Left colon (tissue), 2 donors: Measurements from ENCODE around the gene SNRNP40. TPM values are rescaled to one million over a fixed set of nuclear protein-coding genes. Genes with fewer than 3 reads are reported as not detected.

Experiments used
- ATAC-seq: fragments of 200-7000 bp; cut with Tn5 transposase; one replicate; pipeline ENCODE4 v1.9.1; 2020; ENCODE audit warnings: mild to moderate bottlenecking, moderate library complexity
- DNase-seq, 2 donors: peaks; one replicate each; pipeline ENCODE4 v3.0.0-alpha.2; 2020
- intact Hi-C, 2 donors: fragments of 100-400 bp; cut with DNase I in 1 of 2; cut with micrococcal nuclease in 1 of 2; formaldehyde crosslinking; loops; one replicate each; pipeline versions ENCODE4 v1.11.2 to v1.14.0; 2022; cut with DNase I, micrococcal nuclease
- long read RNA-seq: library from polyadenylated mRNA; unstranded; transcript quantifications from one replicate; pipeline ENCODE4 v2.0.0, GENCODE V29; 2021
- total RNA-seq, 2 donors: library from RNA; stranded (reverse); fragmentation: NEBNext Ultra II Directional; extraction: Animal tissue kit (Norgen Biotek cat#: 25700); gene quantifications; one replicate each; pipeline ENCODE4 v1.2.1, GENCODE V29; 2021
- donor health status: DM: no; HTN: no; CAD: no.
- donor health status: DM: yes; HTN: yes; CAD: no.

SNRNP40 gene
- total RNA-seq: 10 to 100 TPM; 22.5 to 31.8 TPM
- long read RNA-seq, transcript SNRNP40-201 (10 exons, 1,597 nt): major isoform, 47 of 49 reads
- long read RNA-seq, partial matches to known transcripts: 0 of 49 reads
- long read RNA-seq, other reads (novel, unspliced or antisense): 2 of 49 reads

DNA sequence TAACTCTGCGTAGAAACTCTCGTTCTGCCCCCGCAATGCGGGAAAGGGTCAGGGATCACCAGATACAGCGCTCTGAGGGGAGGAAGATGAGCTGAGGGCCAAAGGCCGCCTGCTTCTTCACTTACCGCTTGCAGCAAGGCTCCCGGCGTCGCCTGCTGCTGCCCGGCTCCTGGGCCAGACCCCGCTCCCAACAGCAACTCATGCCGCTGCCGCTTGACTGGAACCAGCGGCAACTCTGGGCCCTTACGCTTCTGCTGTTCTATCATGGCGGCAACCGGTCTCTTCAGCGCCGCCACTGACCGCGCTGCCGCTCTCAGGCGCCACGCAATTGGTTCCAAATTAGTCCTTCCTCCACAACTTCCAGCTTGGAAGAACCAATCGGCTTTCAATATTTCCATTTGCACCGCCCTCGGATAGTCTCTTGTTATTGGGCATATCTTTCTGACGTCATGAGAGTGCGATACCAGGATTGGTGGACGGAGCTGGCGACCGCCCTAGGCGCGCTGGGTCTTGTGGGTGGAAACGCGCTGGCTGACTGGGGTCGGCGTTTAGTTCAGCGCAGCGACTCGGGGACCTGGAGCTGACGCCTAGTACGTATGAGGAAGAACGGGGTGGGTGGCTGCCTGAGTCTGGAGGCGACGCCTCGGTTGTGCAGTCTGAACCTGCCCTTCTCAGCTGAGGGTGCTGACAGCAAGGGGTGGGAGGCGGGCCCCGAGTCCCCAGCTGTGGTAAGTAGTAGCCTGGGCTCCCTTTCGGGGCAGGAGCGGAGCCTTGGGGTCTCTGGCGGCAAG lies at the start of gene SNRNP40, which contains the start of gene ZCCHC17:
Gene SNRNP40, minus strand, starts transcription at position 303 of the 791 bp plus-strand sequence. Its CDS starts 37 bp downstream, at position 266.
Gene ZCCHC17, plus strand, starts transcription at position 547 of the 791 bp plus-strand sequence. CDS start 13,067 bp downstream, outside the sequence.
- intact Hi-C loops: no loop called here
- peak; percentile 92 to 96 for DNase-seq
- ATAC-seq: peak; percentile 97

DNA sequence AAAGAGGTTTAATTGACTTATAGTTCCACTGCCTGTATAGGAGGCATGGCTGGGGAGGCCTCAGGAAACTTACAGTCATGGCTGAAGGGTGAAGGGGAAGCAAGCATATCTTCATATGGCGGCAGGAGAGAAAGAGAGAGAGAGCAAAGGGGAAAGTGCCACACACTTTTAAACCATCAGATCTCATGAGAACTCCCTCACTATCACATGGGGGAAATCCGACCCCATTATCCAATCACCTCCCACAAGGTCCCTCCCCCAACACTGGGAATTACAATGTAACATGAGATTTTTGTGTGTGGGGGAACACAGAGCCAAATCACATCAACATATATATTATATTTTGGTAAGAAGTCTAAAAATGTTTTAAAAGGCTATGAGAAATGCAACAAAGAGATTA lies 49.0 kb upstream of the SNRNP40 start:
- DNase-seq: no peak
- intact Hi-C loops: no loop called here
- ATAC-seq: no peak

- intact Hi-C loops: no loop called here
- ATAC-seq (no peak), DNase-seq (no peak)
Measured at GRCh38 chr1:31344503-31344902, 47.9 kb upstream of the SNRNP40 start.

GRCh38 chr1:31336687-31337467 lies 40.3 kb upstream of the SNRNP40 start:
- ATAC-seq (no peak), DNase-seq (no peak)
- intact Hi-C loops: no loop called here

- intact Hi-C loops: no loop called here
- ATAC-seq (peak; percentile 80), DNase-seq (no peak)
Measured at GRCh38 chr1:31335007-31335406, 38.4 kb upstream of the SNRNP40 start.

GRCh38 chr1:31327381-31327780 lies 30.8 kb upstream of the SNRNP40 start:
- intact Hi-C loops: no loop called here
- DNase-seq (no peak), ATAC-seq (no peak)

DNA sequence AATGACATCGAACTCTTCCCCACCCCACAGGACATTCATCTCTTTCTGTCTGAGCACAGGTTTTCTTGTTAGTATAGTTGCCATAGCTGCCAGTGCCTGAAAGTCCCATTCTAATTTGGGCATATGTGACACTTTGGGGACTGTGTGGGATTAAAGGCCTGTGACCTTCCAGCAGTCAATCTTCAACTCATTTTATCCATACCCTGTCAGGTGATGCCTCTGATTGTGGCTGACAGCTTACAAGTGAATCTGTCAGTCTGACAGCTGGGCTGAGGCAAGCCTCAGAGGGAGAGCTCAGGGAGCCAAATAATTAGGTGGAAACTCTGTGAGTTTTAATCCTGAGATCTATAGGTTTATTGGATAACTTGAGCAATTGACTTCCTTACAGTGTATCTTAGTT lies 29.9 kb upstream of the SNRNP40 start:
- intact Hi-C loops: no loop called here
- DNase-seq (no peak), ATAC-seq (no peak)

DNA sequence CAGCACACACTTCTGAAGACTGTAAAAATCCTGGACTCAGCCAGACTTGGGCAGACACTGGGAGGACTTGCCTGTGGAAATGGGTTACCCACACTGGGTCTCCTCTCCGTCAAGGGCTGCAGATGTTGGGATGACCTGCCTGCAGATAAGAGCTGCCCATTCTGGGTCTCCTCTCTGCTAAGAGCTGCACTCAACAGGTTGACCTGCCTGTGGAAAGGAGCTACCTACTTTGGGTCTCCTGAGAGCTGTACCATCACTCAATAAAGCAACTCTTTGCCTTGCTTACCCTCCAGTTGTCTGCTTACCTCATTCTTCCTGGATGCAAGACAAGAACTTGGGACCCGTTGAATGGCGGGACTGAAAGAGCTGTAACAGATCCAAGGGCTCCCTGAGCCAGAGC lies 28.4 kb upstream of the SNRNP40 start:
- intact Hi-C loops: no loop called here
- no peak for ATAC-seq

DNA sequence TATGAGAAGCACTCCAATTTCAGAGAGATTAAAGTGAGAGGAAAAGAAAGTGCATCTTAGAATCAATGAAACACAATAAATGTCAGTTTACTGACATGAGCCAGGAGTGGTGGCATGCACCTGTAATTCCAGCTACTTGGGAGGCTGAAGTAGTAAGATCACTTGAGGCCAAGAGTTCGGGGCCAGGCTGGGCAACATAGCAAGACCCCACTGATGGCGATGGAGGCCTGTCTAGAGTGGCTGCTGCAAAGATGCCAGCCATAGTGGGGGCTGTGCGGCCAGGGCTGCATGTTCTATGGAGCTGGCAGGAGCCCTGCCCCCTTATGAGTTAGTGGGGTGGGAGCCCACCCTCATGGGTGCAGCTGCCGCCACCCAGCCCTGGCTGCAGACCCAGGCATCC lies 27.5 kb upstream of the SNRNP40 start:
- ATAC-seq (no peak), DNase-seq (no peak)
- intact Hi-C loops: no loop called here

More for the DNA sequence above, 28.4 kb upstream of the SNRNP40 start:
- DNase-seq: no peak

DNA sequence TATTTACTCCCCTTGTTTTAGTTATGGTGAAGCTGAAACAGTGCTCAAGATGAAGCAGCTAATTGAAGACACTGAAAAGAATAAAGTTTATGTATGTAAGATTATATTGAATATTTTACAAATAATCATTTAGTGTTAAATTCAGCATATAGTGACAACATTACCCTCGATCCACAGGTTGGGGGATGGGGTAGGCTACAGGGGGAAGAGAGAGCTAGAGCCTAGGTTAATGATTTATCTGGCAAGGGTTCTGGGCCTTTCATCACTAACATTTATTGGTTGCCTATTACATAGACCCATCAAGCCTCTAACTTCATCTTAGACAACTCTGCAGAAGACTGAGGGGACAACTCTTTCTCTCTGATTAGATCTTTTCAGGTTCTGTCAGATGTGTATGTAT lies 21.6 kb upstream of the SNRNP40 start:
- DNase-seq (no peak), ATAC-seq (no peak)
- intact Hi-C loops: no loop called here

GRCh38 chr1:31315902-31316301 lies 19.3 kb upstream of the SNRNP40 start:
- DNase-seq (no peak), ATAC-seq (no peak)
- intact Hi-C loops: no loop called here

DNA sequence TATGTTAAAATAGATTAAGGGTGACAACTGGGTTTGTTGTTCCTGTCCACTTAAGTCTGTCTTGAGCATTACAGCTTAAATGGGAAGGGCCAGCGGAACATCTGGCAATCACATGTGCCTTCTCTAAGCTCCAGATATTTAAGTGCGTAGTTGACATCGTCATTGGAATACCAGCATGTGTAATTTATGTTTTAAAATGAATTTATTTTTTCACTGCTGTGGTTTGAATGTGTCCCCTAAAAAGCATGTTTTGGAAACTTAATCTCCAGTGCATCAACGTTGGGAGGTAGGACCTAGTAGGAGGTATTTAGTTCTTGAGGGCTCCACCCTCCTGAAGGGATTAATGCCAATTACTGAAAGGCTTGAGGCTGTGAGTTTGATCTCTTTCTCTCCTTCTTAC lies 13.6 kb upstream of the SNRNP40 start:
- intact Hi-C loops: no loop called here

GRCh38 chr1:31308036-31308435 lies 11.4 kb upstream of the SNRNP40 start:
- no peak for DNase-seq
- intact Hi-C loops: no loop called here
- ATAC-seq: no peak

More for the DNA sequence above, 13.6 kb upstream of the SNRNP40 start:
- DNase-seq (no peak), ATAC-seq (no peak)

DNA sequence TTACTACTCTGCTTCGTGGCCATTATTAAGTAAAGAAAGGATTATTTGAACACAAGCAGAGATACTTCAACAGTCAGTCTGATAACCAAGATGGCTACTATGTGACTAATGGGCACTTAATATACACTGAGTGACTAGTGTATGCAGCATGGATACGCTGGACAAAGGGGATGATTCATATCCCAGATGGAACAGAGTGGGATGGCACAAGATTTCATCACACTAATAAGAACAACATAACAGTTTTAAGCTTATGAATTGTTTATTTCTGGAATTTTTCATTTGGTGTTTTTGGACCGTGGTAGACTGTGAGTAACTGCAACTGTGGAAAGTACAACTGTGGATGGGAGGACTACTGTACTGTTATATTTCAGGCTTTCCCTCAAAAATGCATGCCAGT lies 9.7 kb upstream of the SNRNP40 start:
- ATAC-seq (no peak), DNase-seq (no peak)
- intact Hi-C loops: no loop called here

- no peak for ATAC-seq
- no peak for DNase-seq
- intact Hi-C loops: no loop called here
Measured at GRCh38 chr1:31302709-31303441, 6.3 kb upstream of the SNRNP40 start.

DNA sequence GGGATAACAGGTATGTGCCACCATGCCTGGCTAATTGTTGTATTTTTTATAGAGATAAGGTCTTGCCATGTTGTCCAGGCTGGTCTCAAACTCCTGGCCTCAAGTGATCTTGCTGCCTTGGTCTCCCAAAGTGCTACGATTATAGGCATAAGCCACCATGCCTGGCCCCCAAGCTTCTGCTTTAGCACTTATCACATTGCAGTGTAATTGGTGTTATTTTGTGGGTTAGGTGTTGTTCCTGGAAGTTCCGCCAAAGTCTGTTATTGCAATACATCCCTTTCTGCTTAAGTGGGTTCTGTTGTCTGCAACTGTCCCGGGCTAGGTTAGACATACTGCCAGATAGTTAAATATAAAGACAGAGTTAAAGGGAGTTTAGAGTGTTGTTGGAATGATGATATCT lies 3.6 kb upstream of the SNRNP40 start:
- DNase-seq: no peak
- intact Hi-C loops: no loop called here
- no peak for ATAC-seq

- ATAC-seq: no peak
- intact Hi-C loops: no loop called here
- DNase-seq: no peak
Measured at GRCh38 chr1:31299365-31299764, 2.8 kb upstream of the SNRNP40 start.

DNA sequence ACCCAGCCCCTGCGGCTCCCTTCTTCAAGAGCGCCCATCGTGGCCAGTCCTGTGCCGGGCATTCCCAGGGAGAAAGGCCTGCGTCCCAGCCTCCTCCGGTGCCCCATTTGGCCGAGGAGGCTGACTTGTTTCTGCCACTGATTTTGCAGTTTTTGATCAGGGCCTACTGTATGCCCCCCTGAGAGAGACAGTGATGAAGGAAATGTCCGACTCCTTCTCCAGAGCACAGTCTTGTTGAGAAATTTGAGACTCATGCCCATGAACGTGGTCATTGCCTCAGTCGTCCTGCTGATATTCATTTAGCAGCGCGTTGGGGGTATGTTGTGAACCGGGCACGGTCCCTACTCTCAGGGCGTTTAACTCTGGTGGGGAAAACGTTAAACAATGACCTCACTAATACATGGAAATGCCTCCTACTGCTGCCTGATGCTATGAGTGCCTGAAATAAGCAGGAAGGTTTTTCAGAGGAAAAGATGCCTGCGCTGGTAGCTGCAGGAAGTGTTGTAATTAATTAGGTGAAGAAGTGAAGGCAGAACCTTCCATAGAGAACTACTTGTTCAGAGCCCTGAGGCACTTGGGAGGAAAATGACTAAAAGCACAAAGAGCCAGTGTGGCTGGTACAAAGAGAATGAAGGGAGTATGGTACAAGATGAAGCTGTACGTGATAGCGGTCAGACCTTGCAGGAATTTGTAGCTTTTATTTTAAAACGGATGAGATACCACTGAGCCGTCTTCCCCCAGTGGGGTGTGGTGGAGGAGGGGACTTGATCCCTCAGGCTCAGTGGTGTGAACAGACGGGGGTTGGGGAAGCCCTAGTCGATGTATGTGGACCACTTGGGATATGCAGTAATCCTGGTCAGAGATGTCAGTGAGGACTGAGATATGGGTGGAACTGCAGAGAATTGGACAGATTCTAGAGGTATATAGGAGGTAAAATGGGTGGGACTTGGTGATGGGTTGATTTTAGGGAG lies 974 bp upstream of the SNRNP40 start:
- ATAC-seq: peak; percentile 19
- DNase-seq: no peak
- intact Hi-C loops: no loop called here
